RWPE2 (cell line): Measurements from ENCODE around the gene VARS2.
A peak's percentile ranks its signal among the peaks of the same experiment; 100 is the strongest.
"Not testable (repeated sequence)": the region's sequence is repeated elsewhere in the genome, so short reads cannot be mapped to it uniquely, and the experiment has no call there.

Experiments used
- ATAC-seq: fragments of 200-7000 bp; cut with Tn5 transposase; 3 replicates; pipeline ENCODE4 v1.9.1; 2021; ENCODE audit warnings: low read depth
- DNase-seq: peaks from one replicate; pipeline ENCODE4 v3.0.0-alpha.2; 2020; ENCODE audit warnings: low spot score
- H3K27ac ChIP-seq: fragments of 450-650 bp; 2 replicates; pipeline ENCODE4 v1.5.1; 2017; ENCODE audit warnings: mild to moderate bottlenecking; ENCODE audit not compliant: poor library complexity, severe bottlenecking
- H3K27me3 ChIP-seq: fragments of 250-450 bp; sonication (Bioruptor Pico); 2 replicates; pipeline ENCODE4 v1.5.1; 2021; ENCODE audit warnings: mild to moderate bottlenecking, moderate library complexity; ENCODE audit not compliant: insufficient read depth, poor library complexity, severe bottlenecking
- H3K36me3 ChIP-seq: fragments of 250-450 bp; sonication (Bioruptor Pico); 2 replicates; pipeline ENCODE4 v1.5.1; 2020; ENCODE audit warnings: low read depth, mild to moderate bottlenecking, moderate library complexity
- H3K4me1 ChIP-seq: fragments of 250-450 bp; sonication (Bioruptor Pico); 2 replicates; pipeline ENCODE4 v1.5.1; 2021; ENCODE audit warnings: mild to moderate bottlenecking, moderate library complexity; ENCODE audit not compliant: insufficient read depth, poor library complexity, severe bottlenecking
- H3K4me3 ChIP-seq: fragments of 250-450 bp; sonication (Bioruptor Pico); 2 replicates; pipeline ENCODE4 v1.5.1; 2021; ENCODE audit warnings: mild to moderate bottlenecking, moderate library complexity; ENCODE audit not compliant: severe bottlenecking
- H3K9me3 ChIP-seq: fragments of 250-450 bp; sonication (Bioruptor Pico); 2 replicates; pipeline ENCODE4 v1.5.1; 2021; ENCODE audit warnings: mild to moderate bottlenecking, moderate library complexity; ENCODE audit not compliant: severe bottlenecking
- CTCF ChIP-seq: fragments of 450-650 bp; IDR thresholded peaks from one replicate; pipeline ENCODE4 v1.5.1; 2017; ENCODE audit warnings: mild to moderate bottlenecking, moderate library complexity; ENCODE audit not compliant: poor library complexity, severe bottlenecking

VARS2 gene

GRCh38 chr6:30908700-30909099 is 5.3 kb upstream of the VARS2 start:
- DNase-seq: no peak
- TF ChIP-seq CTCF: no peak
- Histone ChIP-seq H3K36me3 (peaks cover 28% of the 10 kb centered on the region), H3K4me1 (peaks cover 2% of the 10 kb centered on the region), H3K27ac (peak overlapping the region; percentile 40), H3K9me3 (no peaks in the 10 kb centered on the region), H3K4me3 (peak overlapping the region; percentile 63), H3K27me3 (no peaks in the 10 kb centered on the region)
- no peak for ATAC-seq

GRCh38 chr6:30910473-30910872 is 3.6 kb upstream of the VARS2 start:
- not testable (repeated sequence) for H3K9me3 ChIP-seq, H3K27me3 ChIP-seq, ATAC-seq, DNase-seq, H3K4me3 ChIP-seq, H3K27ac ChIP-seq
- H3K4me1 ChIP-seq: peaks cover 11% of the 10 kb centered on the region
- peaks cover 29% of the 10 kb centered on the region for H3K36me3 ChIP-seq

- H3K9me3 ChIP-seq: no peaks in the 10 kb centered on the region
- H3K27ac ChIP-seq: peak overlapping the region; percentile 66
- H3K4me3 ChIP-seq: no peak overlapping the region
- TF ChIP-seq CTCF: no peak
- ATAC-seq (no peak), DNase-seq (no peak)
- H3K4me1 ChIP-seq: peaks cover 11% of the 10 kb centered on the region
- H3K36me3 ChIP-seq: peaks cover 41% of the 10 kb centered on the region
- no peaks in the 10 kb centered on the region for H3K27me3 ChIP-seq
These were observed 1.1 kb upstream of the VARS2 start for GRCh38 chr6:30912746-30913520.

- H3K36me3 ChIP-seq: peaks cover 41% of the 10 kb centered on the region
- peak; percentile 60 for DNase-seq
- peaks cover 11% of the 10 kb centered on the region for H3K4me1 ChIP-seq
- ATAC-seq: no peak
- peak overlapping the region; percentile 66 for H3K27ac ChIP-seq
- H3K9me3 ChIP-seq: no peaks in the 10 kb centered on the region
- H3K27me3 ChIP-seq: no peaks in the 10 kb centered on the region
- no peak for TF ChIP-seq CTCF
- H3K4me3 ChIP-seq: peak overlapping the region; percentile 35
These were observed 340 bp upstream of the VARS2 start for GRCh38 chr6:30913721-30914075.

- DNase-seq: no peak
- H3K36me3 ChIP-seq: peaks cover 33% of the 10 kb centered on the region
These were observed 984 bp downstream of the VARS2 start for GRCh38 chr6:30914854-30915590.

More at GRCh38 chr6:30914854-30915590, 984 bp downstream of the VARS2 start:
- ATAC-seq: no peak
- H3K27ac ChIP-seq: peak overlapping the region; percentile 66
- H3K4me3 ChIP-seq: peak overlapping the region; percentile 35
- TF ChIP-seq CTCF: no peak
- no peaks in the 10 kb centered on the region for H3K27me3 ChIP-seq
- peaks cover 11% of the 10 kb centered on the region for H3K4me1 ChIP-seq
- H3K9me3 ChIP-seq: no peaks in the 10 kb centered on the region
